SH-SY5Y (cell line): ENCODE measurements around the gene ZNF83.

Source experiments
- GATA2 ChIP-seq: IDR thresholded peaks from 2 replicates; pipeline ENCODE4 v1.6.1; 2011; ENCODE audit warnings: mild to moderate bottlenecking, low read depth, low read length
- GATA3 ChIP-seq: IDR thresholded peaks from 2 replicates; pipeline ENCODE4 v1.6.1; 2011; ENCODE audit warnings: low read depth, mild to moderate bottlenecking, low read length, moderate library complexity

ZNF83 gene

DNA sequence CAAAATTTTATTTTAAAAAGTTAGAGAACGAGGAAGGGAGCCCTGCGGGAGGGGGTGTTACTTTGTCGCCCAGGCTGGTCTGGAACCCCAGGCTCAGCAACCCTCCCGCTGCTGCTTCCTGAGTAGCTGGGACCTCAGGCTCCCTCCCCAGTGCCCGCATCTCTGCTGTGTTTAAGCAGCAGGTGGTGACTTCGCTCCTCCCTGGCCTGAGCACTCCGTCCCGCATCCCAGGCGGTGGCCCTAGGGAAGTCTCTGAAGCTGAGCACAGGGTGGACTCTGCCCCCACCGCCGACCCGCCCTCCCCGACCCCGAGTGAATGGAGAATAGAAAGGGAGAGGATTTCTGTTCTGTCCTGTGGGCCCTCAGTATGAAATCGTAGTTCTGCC, 37.5 kb downstream of the ZNF83 start:
- TF ChIP-seq GATA2 (no peak), GATA3 (no peak)

DNA sequence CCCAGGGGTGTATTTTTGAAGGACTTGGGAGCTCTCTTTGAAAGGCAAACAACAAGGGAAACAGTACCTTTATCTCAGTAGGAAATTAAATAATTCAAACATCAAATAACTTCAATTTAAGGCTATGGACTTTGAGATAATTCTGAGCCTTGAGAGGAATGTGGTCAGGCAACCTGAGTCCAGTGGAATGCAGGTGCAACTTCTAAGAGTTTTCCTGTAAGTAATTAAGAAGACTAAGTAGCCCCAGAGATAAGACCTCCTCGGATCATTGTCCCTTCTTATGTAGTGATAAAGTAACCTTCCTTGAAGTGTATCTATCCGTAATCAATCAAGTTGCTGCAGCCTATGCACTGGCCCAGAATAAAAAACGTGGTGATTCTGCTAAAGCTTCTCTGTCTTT, 38.9 kb downstream of the ZNF83 start:
- TF ChIP-seq GATA2 (no peak), GATA3 (no peak)

DNA sequence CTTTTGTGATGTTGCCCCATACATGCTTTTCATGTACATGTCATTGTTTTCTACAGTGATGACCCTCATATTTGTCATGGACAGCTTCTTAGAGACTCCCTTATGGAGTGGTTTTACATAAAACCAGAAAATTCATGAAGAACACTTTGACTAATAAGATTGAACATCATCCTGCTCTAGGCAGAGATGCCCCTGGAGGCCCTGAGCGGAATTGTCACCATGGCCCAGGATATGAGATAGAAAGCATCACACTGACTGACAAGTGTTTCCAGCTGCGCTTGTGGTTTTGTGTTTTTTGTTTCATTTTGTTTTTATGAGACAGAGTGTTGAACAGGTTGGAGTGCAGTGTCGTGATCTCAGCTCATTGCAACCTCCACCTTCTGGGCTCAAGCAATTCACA, 45.9 kb downstream of the ZNF83 start:
- TF ChIP-seq GATA3 (no peak), GATA2 (no peak)

DNA sequence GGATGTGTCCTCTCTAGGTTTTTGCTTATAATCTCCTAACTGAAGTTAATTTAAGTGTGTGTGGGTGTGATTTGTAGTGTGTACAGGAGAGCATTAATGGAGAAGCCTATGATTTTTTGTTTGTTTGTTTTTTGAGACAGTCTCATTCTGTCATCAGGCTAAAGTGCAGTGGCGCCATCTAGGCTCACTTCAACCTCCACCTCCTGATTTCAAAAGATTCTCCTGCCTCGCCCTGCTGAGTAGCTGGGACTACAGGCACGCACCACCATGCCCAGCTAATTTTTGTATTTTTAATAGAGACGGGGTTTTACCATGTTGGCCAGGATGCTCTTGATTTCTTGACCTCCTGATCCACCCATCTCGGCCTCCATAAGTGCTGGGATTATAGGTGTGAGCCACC, 47.4 kb downstream of the ZNF83 start:
- TF ChIP-seq GATA2 (no peak), GATA3 (no peak)

DNA sequence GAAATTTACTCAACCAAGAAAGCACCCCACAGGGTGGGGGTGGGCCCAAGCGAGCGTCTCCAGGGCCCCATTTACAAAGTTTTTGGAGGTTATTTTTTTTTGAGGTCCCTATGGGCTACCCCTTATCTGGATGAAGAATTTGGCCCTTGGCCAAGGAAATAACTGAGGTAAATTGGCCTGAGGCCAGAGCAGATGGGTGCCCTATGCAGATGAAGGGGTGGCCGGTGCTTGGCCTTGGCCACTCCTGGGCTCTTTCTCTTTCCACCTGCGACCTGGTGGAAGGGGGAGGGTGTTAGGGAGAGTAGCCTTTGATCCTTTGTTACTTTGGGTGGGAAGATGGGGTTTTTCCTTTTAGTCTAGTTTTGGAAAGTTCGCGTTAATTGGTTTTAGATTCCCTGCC, 52.6 kb downstream of the ZNF83 start:
- TF ChIP-seq GATA3 (no peak), GATA2 (no peak)

DNA sequence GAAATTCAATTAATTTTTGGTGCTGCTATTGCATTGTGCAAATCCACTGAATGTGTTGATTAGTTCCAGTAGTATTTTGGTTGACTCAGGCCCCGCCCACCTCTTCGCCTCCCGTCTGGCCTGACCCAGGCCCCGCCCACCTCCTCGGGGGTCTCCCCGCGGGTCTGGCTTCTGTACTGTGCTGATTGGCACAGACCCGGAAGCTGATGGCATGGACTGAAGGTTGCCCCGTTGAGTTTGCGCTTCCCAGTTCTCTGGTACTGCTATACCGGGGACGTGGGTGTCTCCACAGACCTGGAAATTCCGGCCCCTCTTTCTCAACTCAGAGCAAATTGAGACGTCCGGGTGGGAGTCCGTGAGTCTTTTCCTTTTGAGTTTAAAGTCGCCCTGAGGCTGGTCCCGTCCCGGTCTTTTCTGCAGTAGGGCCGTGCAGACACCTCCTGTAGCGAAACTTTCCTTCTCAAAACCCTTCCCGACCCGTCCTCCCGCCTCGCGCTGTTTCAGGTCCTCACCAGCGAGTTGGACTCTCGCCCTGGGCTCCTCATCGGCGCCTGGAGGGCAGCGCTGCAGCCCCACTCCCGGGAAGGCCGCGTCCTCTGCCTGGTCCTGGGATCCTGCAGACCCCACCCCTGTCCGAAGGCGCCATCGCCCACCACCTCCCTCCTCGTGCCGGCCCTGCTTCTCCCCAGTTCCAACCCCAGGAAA, 53.3 kb downstream of the ZNF83 start:
- TF ChIP-seq GATA2 = no peak
- TF ChIP-seq GATA3 = no peak

DNA sequence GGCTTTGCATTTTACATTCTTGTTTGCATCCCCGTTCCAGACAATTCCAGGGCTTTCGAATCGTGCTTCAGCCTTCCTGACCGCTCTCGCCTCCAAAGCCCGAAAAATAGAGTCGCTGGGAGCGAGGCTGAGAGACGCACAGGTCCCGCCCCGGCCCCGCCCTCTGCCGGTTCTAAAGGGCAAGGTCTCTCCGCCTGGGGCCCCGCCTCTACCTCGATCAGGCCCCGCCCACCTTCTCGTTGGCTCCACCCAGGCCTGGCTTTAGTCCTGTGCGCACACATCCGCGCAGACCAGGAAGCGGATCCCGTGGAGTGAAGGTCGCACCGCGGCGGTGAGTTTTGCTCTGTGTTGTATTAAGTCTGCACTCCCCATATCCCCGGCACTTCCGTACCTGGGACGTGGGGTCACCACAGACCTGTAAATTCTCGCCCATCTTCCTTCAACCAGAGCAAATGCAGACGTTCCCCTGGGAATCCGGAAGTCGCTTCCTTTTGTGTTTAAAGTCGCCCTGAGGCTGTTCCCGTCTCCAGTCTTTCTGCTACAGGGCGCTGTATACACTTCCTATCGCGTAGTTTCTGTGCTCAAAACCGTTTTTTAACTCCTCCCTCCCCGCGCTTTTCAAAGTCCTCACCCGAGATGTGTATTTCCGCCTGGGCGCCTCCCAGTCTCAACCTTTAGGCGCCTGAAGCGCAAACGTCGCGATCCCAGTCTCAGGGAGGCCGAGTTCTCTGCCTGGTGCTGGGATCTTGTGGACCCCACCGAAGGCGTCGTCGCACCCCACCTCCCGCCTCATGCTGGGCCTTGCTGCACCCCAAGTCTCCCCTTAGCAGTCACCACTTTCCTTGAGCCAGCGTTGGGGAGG, 67.9 kb downstream of the ZNF83 start, which contains the start of gene ZNF701:
Gene ZNF701 (plus strand): TSS at position 288 of the 862 bp plus-strand sequence. CDS start 3,861 bp downstream, outside the sequence.
- TF ChIP-seq GATA3 (no peak), GATA2 (no peak)

DNA sequence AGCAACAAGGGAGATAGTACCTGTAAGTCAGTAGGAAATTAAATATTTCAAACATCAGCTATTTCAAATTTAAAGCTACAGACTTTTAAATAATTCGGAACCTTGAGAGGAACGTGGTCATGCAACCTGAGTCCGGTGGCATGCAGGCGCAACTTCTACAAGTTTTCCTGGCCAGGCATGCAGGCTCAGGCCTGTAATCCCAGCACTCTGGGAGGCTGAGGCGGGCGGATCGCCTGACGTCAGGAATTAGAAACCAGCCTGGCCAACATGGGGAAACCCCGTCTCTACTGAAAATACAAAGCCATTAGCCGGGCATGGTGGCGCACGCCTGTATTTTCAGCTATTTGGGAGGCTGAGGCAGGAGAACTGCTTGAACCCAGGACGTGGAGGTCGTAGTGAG, 70.2 kb downstream of the ZNF83 start:
- no peak for TF ChIP-seq GATA2
- TF ChIP-seq GATA3 = no peak

DNA sequence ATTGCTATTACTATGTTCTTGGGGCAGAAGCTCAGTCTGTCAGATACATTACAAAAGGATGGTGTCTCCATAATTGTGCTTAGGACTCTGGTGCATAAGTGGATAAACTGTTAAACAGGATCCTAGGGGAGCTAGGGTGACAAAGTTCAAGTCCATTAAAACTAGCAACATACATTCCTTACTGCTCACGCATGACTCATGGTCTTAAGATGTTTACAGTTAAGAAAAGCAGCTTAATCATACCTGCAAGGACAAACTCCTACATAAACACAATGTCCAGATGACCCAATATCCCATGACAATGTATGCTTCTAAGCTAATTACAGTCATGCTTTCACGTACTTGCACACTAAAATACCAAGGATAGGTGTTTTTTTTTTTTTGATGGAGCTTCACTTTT, 71.6 kb downstream of the ZNF83 start:
- TF ChIP-seq GATA2 (no peak), GATA3 (no peak)

DNA sequence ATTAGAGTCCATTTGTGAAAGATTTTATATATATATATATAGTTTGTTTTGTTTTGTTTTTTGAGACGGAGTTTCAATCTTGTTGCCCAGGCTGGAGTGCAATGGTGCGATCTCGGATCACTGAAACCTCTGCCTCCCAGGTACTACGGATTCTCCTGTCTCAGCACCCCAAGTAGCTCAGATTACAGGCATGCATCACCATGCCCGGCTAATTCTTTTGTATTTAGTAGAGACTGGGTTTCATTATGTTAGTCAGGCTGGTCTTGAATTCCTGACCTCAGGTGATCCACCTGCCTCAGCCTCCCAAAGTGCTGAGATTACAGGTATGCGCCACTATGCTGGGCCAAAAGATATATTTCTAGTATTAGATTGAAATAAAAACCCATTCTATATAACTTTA, 72.0 kb downstream of the ZNF83 start:
- TF ChIP-seq GATA2 = no peak
- no peak for TF ChIP-seq GATA3
